ENCODE measurements around the gene CYB561D2.

DNA sequence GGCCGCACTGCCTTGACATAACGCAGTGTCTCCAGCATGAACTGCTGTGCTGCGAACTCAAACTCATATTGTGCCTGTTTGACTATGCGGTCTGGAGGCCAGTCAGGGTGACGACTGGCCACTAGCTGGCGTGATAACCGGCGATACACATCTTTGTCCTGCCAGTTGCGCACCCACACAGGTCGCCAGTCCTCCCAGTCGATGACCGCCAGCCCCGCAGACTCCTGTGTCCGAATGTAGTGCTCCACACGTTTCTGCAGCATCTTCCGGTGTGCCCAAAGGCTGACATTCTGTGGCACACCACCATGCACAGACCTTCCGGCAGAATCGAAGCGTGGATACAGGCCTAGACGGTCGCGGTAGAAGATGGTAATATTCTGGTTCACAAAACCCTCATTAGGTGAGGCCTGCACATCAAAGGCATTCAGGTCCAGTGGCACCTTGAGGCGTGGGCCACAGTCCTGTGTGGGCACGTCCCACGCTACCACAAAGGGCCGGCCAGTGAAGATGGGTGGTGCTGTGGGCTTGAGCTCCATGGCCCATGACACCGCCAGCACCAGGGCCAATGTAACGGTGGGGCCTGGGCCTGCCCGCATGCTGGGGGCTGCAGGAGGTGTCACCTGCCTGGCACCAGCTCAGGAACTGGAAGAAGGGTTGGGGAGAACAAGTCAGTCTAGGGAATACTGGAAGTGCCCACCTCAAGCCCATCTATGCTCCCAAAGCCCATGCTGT, 30.6 kb upstream of the CYB561D2 start:
- TF ChIP-seq EZH2 (IDR thresholded peaks at IDR 0.05; ENCODE audit: insufficient read depth, poor library complexity, severe bottlenecking) (no peak), EZH2phosphoT487 (IDR thresholded peaks at IDR 0.05; ENCODE audit: insufficient read depth, low read depth) (no peak)
